Endothelial cell of umbilical vein (primary cell): ENCODE measurements around the gene SAMD9L. TPM values are rescaled to one million over a fixed set of nuclear protein-coding genes. Genes with fewer than 3 reads are reported as not detected.

Experiments
- BruUV-seq: library from RNA; stranded (reverse); fragments of 400-500 nt; replicated peaks from 2 replicates; lab custom pipeline; 2021; lab: Mats Ljungman, UMichigan
- CTCF ChIA-PET: fragments of 300-600, 350-600 bp; sonication (Branson Sonifier 250); formaldehyde crosslinking; loops from one replicate; lab custom pipeline; 2021; ENCODE audit warnings: antibody characterized with exemption, inconsistent platforms; lab: Charles Lee
- POLR2A ChIA-PET: fragments of 300-600, 350-600 bp; sonication (Branson Sonifier 250); formaldehyde crosslinking; loops from one replicate; lab custom pipeline; 2021; ENCODE audit warnings: antibody characterized with exemption, inconsistent platforms; lab: Charles Lee
- DNase-seq: peaks from one replicate; pipeline ENCODE4 v3.0.0-alpha.2; 2011; ENCODE audit warnings: low read depth, low spot score
- FAIRE-seq: peaks from 2 replicates; lab custom pipeline; 2011; peaks lifted over from hg19 to GRCh38; lab: Jason Lieb, UNC
- H2AFZ ChIP-seq: 2 replicates; pipeline ENCODE4 v1.6.0; 2012; ENCODE audit warnings: low read depth, low read length, control low read depth, inconsistent platforms
- H3K27ac ChIP-seq: 2 replicates; pipeline ENCODE4 v1.5.1; 2011; ENCODE audit warnings: low read depth, mild to moderate bottlenecking, control low read depth, low read length, moderate library complexity; ENCODE audit not compliant: insufficient read depth
- H3K27me3 ChIP-seq, 2 experiments: 2 replicates each; pipeline versions ENCODE4 v1.6.0 to v1.6.1; 2011; ENCODE audit warnings: low read length in 2 of 2, mixed read lengths in 1 of 2; ENCODE audit not compliant: control insufficient read depth in 2 of 2, insufficient read depth in 2 of 2
- H3K36me3 ChIP-seq, 2 experiments: 2 replicates in 1 of 2; 3 replicates in 1 of 2; pipeline ENCODE4 v1.5.1; 2011; ENCODE audit warnings: low read length in 2 of 2, mild to moderate bottlenecking in 1 of 2, moderate library complexity in 1 of 2; ENCODE audit not compliant: control insufficient read depth in 2 of 2, insufficient read depth in 2 of 2; ENCODE audit errors: extremely low read depth in 1 of 2
- H3K4me1 ChIP-seq: 3 replicates; pipeline ENCODE4 v1.5.1; 2011; ENCODE audit warnings: mild to moderate bottlenecking, low read length; ENCODE audit not compliant: control insufficient read depth, insufficient read depth; ENCODE audit errors: extremely low read depth
- H3K4me2 ChIP-seq: 2 replicates; pipeline ENCODE4 v1.6.1; 2011; ENCODE audit warnings: low read length, control low read depth, mixed read lengths; ENCODE audit not compliant: insufficient read depth
- H3K4me3 ChIP-seq, 3 experiments: fragments of 200-600 bp in 1 of 3; sonication (generic), shearing (Covaris generic) in 1 of 3; replicated peaks in 1 of 3; 2 replicates each; pipeline ENCODE4 v1.5.1; 2011 to 2016; ENCODE audit warnings: control low read depth in 3 of 3, low read length in 3 of 3, mild to moderate bottlenecking in 2 of 3, inconsistent platforms in 1 of 3, low read depth in 1 of 3, moderate library complexity in 1 of 3; ENCODE audit not compliant: insufficient read depth in 1 of 3
- H3K79me2 ChIP-seq: 2 replicates; pipeline ENCODE4 v1.6.0; 2012; ENCODE audit warnings: low read length, inconsistent platforms; ENCODE audit not compliant: control insufficient read depth, insufficient read depth
- H3K9ac ChIP-seq: replicated peaks from 2 replicates; pipeline ENCODE3; 2011; ENCODE audit warnings: low read length, control low read depth; ENCODE audit not compliant: insufficient read depth; ENCODE audit errors: extremely low read depth
- H3K9me1 ChIP-seq: replicated peaks from 3 replicates; pipeline ENCODE4 v1.6.0; 2011; ENCODE audit warnings: mild to moderate bottlenecking, low read length; ENCODE audit not compliant: control insufficient read depth, insufficient read depth; ENCODE audit errors: extremely low read depth
- H3K9me3 ChIP-seq: replicated peaks from 2 replicates; pipeline ENCODE4 v1.5.1; 2012; ENCODE audit warnings: low read length, inconsistent platforms; ENCODE audit not compliant: control insufficient read depth, insufficient read depth
- H4K20me1 ChIP-seq: replicated peaks from 2 replicates; pipeline ENCODE3; 2011; ENCODE audit warnings: mild to moderate bottlenecking, low read length; ENCODE audit not compliant: control insufficient read depth, insufficient read depth; ENCODE audit errors: extremely low read depth
- CTCF ChIP-seq, 2 donors: IDR thresholded peaks; 1 replicate in 1 of 2; 2 replicates in 1 of 2; pipeline ENCODE4 v1.5.1; 2011; ENCODE audit warnings: low read length in 2 of 2, mild to moderate bottlenecking in 2 of 2, moderate library complexity in 2 of 2, control low read depth in 1 of 2, inconsistent platforms in 1 of 2, low read depth in 1 of 2; ENCODE audit not compliant: insufficient read depth in 1 of 2; ENCODE audit errors: extremely low read depth in 1 of 2
- EZH2 ChIP-seq: IDR thresholded peaks from 2 replicates; pipeline ENCODE4 v1.6.1; 2012; ENCODE audit warnings: borderline replicate concordance, low read depth, mild to moderate bottlenecking, moderate library complexity, low read length, inconsistent platforms; ENCODE audit not compliant: severe bottlenecking
- FOS ChIP-seq: IDR thresholded peaks from 2 replicates; pipeline ENCODE4 v1.6.1; 2011; ENCODE audit warnings: mild to moderate bottlenecking, low read length, moderate library complexity, borderline replicate concordance; ENCODE audit not compliant: insufficient read depth
- GATA2 ChIP-seq: IDR thresholded peaks from 2 replicates; pipeline ENCODE4 v1.7.0; 2011; ENCODE audit warnings: low read depth, mild to moderate bottlenecking, moderate library complexity, mixed read lengths, low read length; ENCODE audit not compliant: insufficient read length, insufficient read depth
- JUN ChIP-seq: IDR thresholded peaks from 2 replicates; pipeline ENCODE4 v1.6.1; 2011; ENCODE audit warnings: borderline replicate concordance, low read depth; ENCODE audit not compliant: insufficient read length, insufficient read depth
- MAX ChIP-seq: IDR thresholded peaks from 2 replicates; pipeline ENCODE4 v1.6.1; 2011; ENCODE audit not compliant: insufficient read depth, insufficient read length
- MYC ChIP-seq: IDR thresholded peaks from one replicate; pipeline ENCODE4 v1.6.1; 2011; ENCODE audit warnings: mild to moderate bottlenecking, low read depth, low read length
- POLR2A ChIP-seq: IDR thresholded peaks from 2 replicates; pipeline ENCODE4 v1.6.1; 2012; ENCODE audit warnings: low read depth, mild to moderate bottlenecking, control low read depth, low read length
- POLR2AphosphoS5 ChIP-seq: IDR thresholded peaks from 2 replicates; pipeline ENCODE4 v1.6.1; 2012; ENCODE audit warnings: low read depth, mild to moderate bottlenecking, control low read depth, low read length, moderate library complexity; ENCODE audit not compliant: insufficient read depth
- dilution Hi-C: fragments of 300-500 bp; cut with MboI; formaldehyde crosslinking; loops from one replicate; pipeline ENCODE4 v1.15.0; 2019; ENCODE audit warnings: low sequenced_read_pairs; ENCODE audit not compliant: extremely low pct_ligation_motif_present
- intact Hi-C: fragments of 100-400 bp; cut with micrococcal nuclease; formaldehyde crosslinking; loops from one replicate; pipeline ENCODE4 v1.10.0; 2022
- polyA plus RNA-seq, 4 experiments: library from polyadenylated mRNA; depleted of rRNA in 3 of 4; stranded (reverse) in 3 of 4; unstranded in 1 of 4; fragments of >200 nt; gene quantifications; 2 replicates each; pipeline versions ENCODE4 v1.2.1 to v1.2.3, GENCODE V29; 2011 to 2012; ENCODE audit warnings: missing spikeins in 1 of 4
- total RNA-seq: library from RNA; stranded (reverse); gene quantifications from 2 replicates; pipeline ENCODE4 v1.2.3, GENCODE V29; 2021

The SAMD9L gene
- total and polyA plus RNA-seq, 2 donors (not counting 3 experiments of a cell fraction or from before 2014, with no cell fraction given): 2.7 to 14.9 TPM

GRCh38 chr7:93175219-93175618 lies 27.0 kb upstream of the SAMD9L start:
- TF ChIP-seq MAX (no peak), POLR2AphosphoS5 (no peak), FOS (no peak), CTCF (IDR thresholded peaks at IDR 0.05; ENCODE audit: extremely low read depth in 1 of 2, insufficient read depth in 1 of 2, low read depth in 1 of 2, low read length in 2 of 2) (no peak), MYC (no peak), POLR2A (no peak), EZH2 (no peak), GATA2 (no peak), JUN (no peak)
- no peak overlapping the region for H3K4me3 ChIP-seq
- no peak overlapping the region for H3K4me2 ChIP-seq
- DNase-seq (no peak), FAIRE-seq (no peak)
- H3K36me3 ChIP-seq: no peaks in the 10 kb centered on the region
- H3K27me3 ChIP-seq: peaks cover 5 to 10% of the 10 kb centered on the region in 2 experiments
- H3K4me1 ChIP-seq: no peaks in the 10 kb centered on the region
- no peaks in the 10 kb centered on the region for H4K20me1 ChIP-seq
- no peak overlapping the region for H3K9ac ChIP-seq
- no peaks in the 10 kb centered on the region for H3K9me3 ChIP-seq
- no peak overlapping the region for H3K27ac ChIP-seq
- intact Hi-C loops (no loop called here), dilution Hi-C loops (no loop called here)
- BruUV-seq: no TSS peak
- no peaks in the 10 kb centered on the region for H3K9me1 ChIP-seq
- no peaks in the 10 kb centered on the region for H3K79me2 ChIP-seq
- no peak overlapping the region for H2AFZ ChIP-seq
- ChIA-PET POLR2A (no interaction called here), CTCF (interaction anchor here (1.3 kb wide), 1 partner anchor 10 kb away, joined by 3 read pairs; no protein-coding TSS in a partner anchor)
